Fibroblast of lung (primary cell): ENCODE measurements around the gene ALG5. TPM values are rescaled to one million over a fixed set of nuclear protein-coding genes. Genes with fewer than 3 reads are reported as not detected.

Experiments
- DNase-seq, 2 donors: peaks; one replicate each; pipeline versions ENCODE4 v3.0.0 to v3.0.0-alpha.2; 2010; ENCODE audit warnings: low read depth in 2 of 2
- H2AFZ ChIP-seq: 2 replicates; pipeline ENCODE4 v1.5.1; 2012; ENCODE audit warnings: low read length, control low read depth, inconsistent platforms
- H3K27ac ChIP-seq: 2 replicates; pipeline ENCODE4 v1.5.1; 2011; ENCODE audit warnings: low read length, control low read depth; ENCODE audit not compliant: insufficient read depth
- H3K27me3 ChIP-seq: 2 replicates; pipeline ENCODE4 v1.5.1; 2011; ENCODE audit warnings: mild to moderate bottlenecking, low read length; ENCODE audit not compliant: control insufficient read depth, insufficient read depth
- H3K36me3 ChIP-seq: 2 replicates; pipeline ENCODE4 v1.5.1; 2011; ENCODE audit warnings: low read length; ENCODE audit not compliant: control insufficient read depth, insufficient read depth
- H3K4me1 ChIP-seq: 2 replicates; pipeline ENCODE4 v1.5.1; 2011; ENCODE audit warnings: low read length; ENCODE audit not compliant: control insufficient read depth, insufficient read depth; ENCODE audit errors: extremely low read depth
- H3K4me2 ChIP-seq: 2 replicates; pipeline ENCODE4 v1.5.1; 2011; ENCODE audit warnings: low read length, control low read depth; ENCODE audit not compliant: insufficient read depth; ENCODE audit errors: extremely low read depth
- H3K4me3 ChIP-seq, 4 experiments: fragments of 200-600 bp in 1 of 4; sonication (generic) in 1 of 4; replicated peaks in 1 of 4; 2 replicates each; pipeline ENCODE4 v1.5.1; 2011 to 2016; ENCODE audit warnings: low read length in 4 of 4, low read depth in 3 of 4, mild to moderate bottlenecking in 3 of 4, control low read depth in 2 of 4, inconsistent platforms in 1 of 4, mixed read lengths in 1 of 4; ENCODE audit not compliant: insufficient read depth in 1 of 4; ENCODE audit errors: control extremely low read depth in 1 of 4
- H3K79me2 ChIP-seq: 2 replicates; pipeline ENCODE4 v1.5.1; 2012; ENCODE audit warnings: mild to moderate bottlenecking, low read length, inconsistent platforms; ENCODE audit not compliant: control insufficient read depth, insufficient read depth
- H3K9ac ChIP-seq: 2 replicates; pipeline ENCODE4 v1.5.1; 2011; ENCODE audit warnings: mild to moderate bottlenecking, low read length, control low read depth; ENCODE audit not compliant: insufficient read depth
- H3K9me3 ChIP-seq: 2 replicates; pipeline ENCODE4 v1.5.1; 2012; ENCODE audit warnings: low read depth, low read length; ENCODE audit not compliant: control insufficient read depth, insufficient read depth
- H4K20me1 ChIP-seq: 2 replicates; pipeline ENCODE4 v1.5.1; 2011; ENCODE audit warnings: low read length; ENCODE audit not compliant: control insufficient read depth, insufficient read depth; ENCODE audit errors: extremely low read depth
- CTCF ChIP-seq, 2 donors: IDR thresholded peaks in 1 of 2; conservative IDR thresholded peaks in 1 of 2; 1 replicate in 1 of 2; 2 replicates in 1 of 2; pipeline ENCODE4 v1.5.1; 2011 to 2012; ENCODE audit warnings: low read length in 2 of 2, control low read depth in 1 of 2, inconsistent platforms in 1 of 2, low read depth in 1 of 2, mild to moderate bottlenecking in 1 of 2
- EZH2 ChIP-seq: IDR thresholded peaks from 2 replicates; pipeline ENCODE4 v1.5.1; 2012; ENCODE audit warnings: low read length, control low read depth, mild to moderate bottlenecking; ENCODE audit errors: missing control alignments
- polyA plus RNA-seq, 2 donors: library from polyadenylated mRNA; depleted of rRNA in 1 of 2; stranded (reverse) in 1 of 2; unstranded in 1 of 2; fragments of >200 nt; gene quantifications; 2 replicates each; pipeline ENCODE4 v1.2.1, GENCODE V29; 2011 to 2012; ENCODE audit warnings: missing spikeins in 1 of 2
- total RNA-seq: library from RNA; depleted of rRNA; stranded (reverse); fragments of >200 nt; gene quantifications from 2 replicates; pipeline ENCODE4 v1.2.1, GENCODE V29; 2014

Gene ALG5
- total and polyA plus RNA-seq, 2 donors (not counting 1 experiment from before 2014, with no cell fraction given), result 34.8 to 49.6 TPM

DNA sequence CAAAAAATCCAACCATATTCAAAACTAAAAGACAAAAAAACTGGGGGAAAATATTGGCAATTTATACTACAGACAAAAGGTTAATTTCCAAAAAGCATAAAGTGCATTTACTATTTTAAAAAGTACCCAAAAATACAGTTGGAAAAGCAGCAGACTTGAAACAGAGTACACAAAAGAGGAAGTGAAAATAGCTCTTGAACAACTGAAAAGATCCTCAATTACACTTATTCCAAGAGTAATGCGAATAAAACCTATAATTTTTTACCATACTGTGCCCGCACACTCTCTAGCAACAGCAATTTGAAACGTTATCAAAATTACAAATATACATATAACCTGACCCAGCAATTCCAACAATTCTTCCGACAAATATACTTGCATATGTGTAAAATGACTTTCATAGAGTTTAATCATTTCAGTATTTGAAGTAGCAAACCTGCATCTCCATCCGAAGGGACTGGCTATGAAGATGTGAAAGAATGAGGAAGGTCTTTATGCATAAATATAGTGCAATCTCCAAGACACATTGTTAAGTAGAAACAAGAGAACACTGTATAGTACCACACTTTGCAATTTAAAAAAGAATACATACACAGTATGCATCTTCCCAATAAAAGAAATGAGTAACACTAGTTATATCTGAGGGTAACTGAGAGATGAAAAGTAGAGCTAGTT, 25.4 kb downstream of the ALG5 start:
- no peaks in the 10 kb centered on the region for H3K9me3 ChIP-seq
- TF ChIP-seq CTCF (conservative IDR thresholded peaks at IDR 0.05 in 1 of 2, IDR thresholded peaks at IDR 0.05 in 1 of 2; ENCODE audit: low read depth in 1 of 2, low read length in 2 of 2) (no peak), EZH2 (no peak)
- no peak for DNase-seq
- H3K36me3 ChIP-seq, result no peaks in the 10 kb centered on the region
- no peaks in the 10 kb centered on the region for H3K4me1 ChIP-seq
- no peaks in the 10 kb centered on the region for H4K20me1 ChIP-seq
- H3K4me3 ChIP-seq, result no peak overlapping the region
- no peak overlapping the region for H3K27ac ChIP-seq
- H3K27me3 ChIP-seq, result no peaks in the 10 kb centered on the region
- H2AFZ ChIP-seq, result no peak overlapping the region
- no peak overlapping the region for H3K9ac ChIP-seq
- H3K79me2 ChIP-seq, result no peaks in the 10 kb centered on the region
- H3K4me2 ChIP-seq, result no peak overlapping the region

- peaks cover 1% of the 10 kb centered on the region for H3K36me3 ChIP-seq
- no peaks in the 10 kb centered on the region for H3K79me2 ChIP-seq
- H3K4me1 ChIP-seq, result no peaks in the 10 kb centered on the region
- H3K4me3 ChIP-seq, result no peak overlapping the region
- H3K27ac ChIP-seq, result no peak overlapping the region
- no peak for DNase-seq
- H3K4me2 ChIP-seq, result no peak overlapping the region
- no peaks in the 10 kb centered on the region for H3K9me3 ChIP-seq
- no peaks in the 10 kb centered on the region for H3K27me3 ChIP-seq
- H2AFZ ChIP-seq, result no peak overlapping the region
- H3K9ac ChIP-seq, result no peak overlapping the region
- TF ChIP-seq EZH2 (no peak), CTCF (conservative IDR thresholded peaks at IDR 0.05 in 1 of 2, IDR thresholded peaks at IDR 0.05 in 1 of 2; ENCODE audit: low read depth in 1 of 2, low read length in 2 of 2) (no peak)
- H4K20me1 ChIP-seq, result no peaks in the 10 kb centered on the region
Observed at GRCh38 chr13:36973009-36973408, 26.1 kb downstream of the ALG5 start.

DNA sequence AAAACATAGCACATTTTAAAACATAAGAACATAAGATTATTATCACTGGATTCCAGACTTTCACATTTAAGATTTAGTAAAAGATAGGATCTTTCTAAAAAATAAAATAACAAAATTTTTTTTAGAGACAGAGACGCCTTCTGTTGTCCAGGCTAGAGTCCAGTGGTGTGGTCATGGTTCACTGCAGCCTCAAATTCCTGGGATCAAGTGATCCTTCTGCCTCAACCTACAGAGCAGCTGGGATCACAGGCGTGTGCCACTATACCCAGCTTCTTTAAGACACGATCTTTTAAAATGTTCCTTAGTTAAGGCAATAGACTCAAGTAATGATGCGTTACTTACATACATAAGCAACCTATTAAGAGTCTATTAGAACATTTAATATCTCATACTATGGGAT, 32.7 kb downstream of the ALG5 start:
- H3K4me3 ChIP-seq, result no peak overlapping the region

More for the DNA sequence above, 32.7 kb downstream of the ALG5 start:
- Histone ChIP-seq H3K9ac (no peak overlapping the region), H2AFZ (no peak overlapping the region), H3K36me3 (peaks cover 5% of the 10 kb centered on the region), H4K20me1 (no peaks in the 10 kb centered on the region), H3K79me2 (no peaks in the 10 kb centered on the region), H3K27ac (no peak overlapping the region), H3K4me2 (no peak overlapping the region), H3K27me3 (no peaks in the 10 kb centered on the region), H3K9me3 (no peaks in the 10 kb centered on the region), H3K4me1 (peaks cover 4% of the 10 kb centered on the region)
- no peak for DNase-seq
- TF ChIP-seq CTCF (conservative IDR thresholded peaks at IDR 0.05 in 1 of 2, IDR thresholded peaks at IDR 0.05 in 1 of 2; ENCODE audit: low read depth in 1 of 2, low read length in 2 of 2), result no peak
- TF ChIP-seq EZH2, result no peak
